T-helper 1 cell treated with Interleukin-12 subunit alpha and Interleukin-12 subunit beta and Interleukin-4 antibody, amounts not matched to agents 30 ng/mL and 1 ng/mL, for 36 hours (primary cell): ENCODE data around the gene ASAP2. TPM values are rescaled to one million over a fixed set of nuclear protein-coding genes. Genes with fewer than 3 reads are reported as not detected.

ENCODE experiments used
- intact Hi-C: fragments of 100-400 bp; cut with micrococcal nuclease; formaldehyde crosslinking; loops from one replicate; pipeline ENCODE4 v1.15.1; 2024
- total RNA-seq: library from RNA; stranded (reverse); gene quantifications from 2 replicates; pipeline ENCODE4 v1.2.3, GENCODE V29; 2022

The ASAP2 gene
- total RNA-seq, 1 donor from 2014 or later, result 0.20 TPM

GRCh38 chr2:9230051-9230802 lies 23.6 kb downstream of the ASAP2 start:
- intact Hi-C loops, result no loop called here

- intact Hi-C loops, result no loop called here
Observed at GRCh38 chr2:9230881-9231280, 24.3 kb downstream of the ASAP2 start.

GRCh38 chr2:9231291-9232165 lies 24.9 kb downstream of the ASAP2 start:
- intact Hi-C loops, result no loop called here

DNA sequence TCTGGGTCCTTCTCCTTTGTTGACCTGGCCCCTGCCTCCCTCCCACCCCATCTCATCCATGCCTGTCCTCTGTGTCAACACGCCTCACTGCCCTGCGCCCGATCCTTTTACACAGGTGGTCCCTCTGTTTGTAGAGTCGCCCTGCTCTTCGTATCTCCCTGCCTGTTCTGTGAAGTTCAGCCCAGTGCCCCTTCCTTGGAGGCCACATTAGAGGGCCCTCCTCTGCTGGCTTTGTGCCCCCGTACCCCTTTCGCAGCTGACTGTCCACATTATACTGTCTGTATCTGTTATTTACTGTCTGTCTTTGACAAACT lies 25.5 kb downstream of the ASAP2 start:
- intact Hi-C loops, result no loop called here

GRCh38 chr2:9232886-9233285 lies 26.3 kb downstream of the ASAP2 start:
- intact Hi-C loops, result no loop called here

DNA sequence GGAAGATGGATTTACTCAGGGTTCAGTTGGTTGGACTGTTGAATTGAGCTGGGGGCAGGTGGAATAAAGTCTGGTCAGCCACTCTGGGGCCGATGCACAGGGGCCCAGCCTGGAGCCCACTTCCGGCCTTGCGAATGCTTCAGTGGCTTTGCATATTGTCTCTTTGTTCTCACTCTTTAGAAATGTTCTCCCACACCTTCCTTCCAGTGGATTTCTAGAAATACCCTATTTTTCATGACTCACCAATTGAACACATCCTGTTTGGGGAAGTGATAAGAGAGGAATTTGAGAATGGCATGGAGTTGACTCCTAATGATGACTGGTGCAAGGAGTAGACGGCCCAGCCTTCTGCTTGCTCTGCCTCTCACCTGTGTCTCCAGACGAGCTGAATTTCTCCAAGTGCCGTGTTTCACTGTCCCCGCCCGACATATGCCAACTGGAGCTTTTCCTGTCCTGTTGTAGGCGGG lies 28.1 kb downstream of the ASAP2 start:
- intact Hi-C loops, result no loop called here

DNA sequence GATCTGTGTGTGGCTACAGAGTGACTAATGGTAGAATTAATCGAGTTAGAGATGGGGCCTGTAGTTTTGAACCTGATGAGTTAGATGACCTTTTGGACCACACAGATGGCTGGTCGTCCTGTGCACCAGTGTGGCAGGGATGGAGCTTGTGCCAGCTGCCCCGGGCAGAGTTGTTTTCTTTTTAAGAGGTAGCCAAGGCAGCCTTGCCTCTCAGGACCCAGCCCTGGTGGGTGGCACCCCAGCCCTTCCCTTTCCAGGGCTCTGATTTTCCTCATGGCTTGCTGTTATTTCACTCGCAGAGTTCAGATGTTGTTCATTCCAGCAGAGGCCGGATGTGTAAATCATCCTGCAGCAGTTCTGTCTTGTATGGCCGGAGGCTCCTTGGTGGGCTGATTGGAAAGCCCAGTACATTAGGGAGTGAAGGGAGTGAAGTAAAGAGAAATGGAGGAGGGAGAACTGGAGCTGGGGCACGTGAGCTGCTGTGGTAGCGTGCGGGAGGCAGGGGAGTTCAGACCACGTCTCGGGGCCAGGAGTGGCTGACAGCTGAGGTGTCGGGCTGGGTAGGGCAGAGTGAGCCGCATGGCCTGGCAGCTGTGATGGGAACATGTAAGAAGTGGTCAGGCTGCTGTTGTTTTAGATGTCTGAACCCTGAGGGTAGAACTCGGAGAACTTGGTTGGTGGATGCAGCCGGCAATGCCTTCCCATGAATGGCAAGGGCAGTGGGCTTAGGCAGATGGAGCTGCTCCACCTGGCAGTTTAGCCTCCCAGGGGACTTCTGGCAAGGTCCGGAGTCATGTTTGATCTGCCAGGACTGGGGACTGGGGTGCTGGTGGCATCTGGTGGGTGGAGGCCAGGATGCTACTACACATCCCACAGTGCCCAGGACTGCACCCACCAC lies 28.8 kb downstream of the ASAP2 start:
- intact Hi-C loops, result no loop called here

GRCh38 chr2:9236045-9236344 lies 29.4 kb downstream of the ASAP2 start:
- intact Hi-C loops, result no loop called here

GRCh38 chr2:9236867-9237266 lies 30.3 kb downstream of the ASAP2 start:
- intact Hi-C loops, result no loop called here

DNA sequence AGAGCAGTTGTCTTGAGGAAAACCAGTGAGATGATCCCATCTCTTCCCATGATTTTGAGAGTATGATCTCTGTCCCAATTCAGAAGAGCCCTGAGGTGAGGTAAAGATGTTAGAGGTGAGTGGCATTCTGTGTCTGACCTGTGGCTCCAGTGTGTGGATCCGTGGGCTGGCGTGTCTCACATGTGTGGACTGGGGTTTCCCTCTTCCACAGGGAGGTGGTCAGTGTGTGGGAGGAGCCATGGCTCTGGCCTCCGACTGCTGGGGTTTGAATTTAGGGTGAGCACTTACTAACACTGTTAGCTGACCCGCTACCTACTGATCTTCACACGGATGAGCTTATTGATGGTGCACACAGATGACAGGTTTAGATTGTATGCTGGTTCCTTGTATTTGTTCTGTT lies 31.2 kb downstream of the ASAP2 start:
- intact Hi-C loops, result no loop called here

- intact Hi-C loops, result no loop called here
Observed at GRCh38 chr2:9238591-9239326, 32.1 kb downstream of the ASAP2 start.

DNA sequence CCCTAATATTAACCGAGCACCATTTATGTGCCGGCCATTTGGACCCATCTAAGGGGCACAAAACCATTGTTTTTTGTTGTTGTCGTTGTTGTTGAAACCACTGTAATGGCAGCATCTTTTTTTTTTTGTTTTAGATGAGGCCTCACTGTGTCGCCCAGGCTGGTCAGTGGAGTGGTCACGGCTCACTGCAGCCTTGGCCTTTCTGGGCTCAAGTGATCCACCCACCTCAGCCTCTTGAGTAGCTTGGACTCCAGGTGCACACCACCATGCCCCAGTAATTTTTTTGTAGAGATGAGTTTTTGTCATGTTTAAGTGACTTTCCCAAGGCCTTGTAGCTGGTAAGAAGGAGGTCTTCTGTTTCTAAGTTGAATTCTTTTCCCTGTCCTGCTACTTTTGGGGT lies 33.0 kb downstream of the ASAP2 start:
- intact Hi-C loops, result no loop called here

DNA sequence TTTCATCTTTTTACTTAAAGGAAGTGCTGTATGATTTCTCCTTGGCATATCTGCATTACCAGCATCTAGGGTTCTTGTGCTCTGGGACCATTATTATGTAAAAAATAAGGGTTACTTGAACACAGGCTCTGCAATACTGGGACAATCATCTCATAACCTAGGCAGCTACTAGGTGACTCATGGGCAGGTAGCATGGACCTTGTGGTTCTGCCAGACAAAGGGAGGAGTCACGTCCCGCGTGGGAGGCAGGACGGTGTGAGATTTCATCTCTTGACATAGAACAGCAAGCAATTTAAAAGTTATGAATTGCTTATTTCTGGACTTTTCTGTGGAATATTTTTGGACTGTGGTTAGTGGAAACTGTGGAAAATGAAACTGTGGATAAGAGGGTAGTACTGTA lies 34.1 kb downstream of the ASAP2 start:
- intact Hi-C loops, result no loop called here

- intact Hi-C loops, result no loop called here
Observed at GRCh38 chr2:9241233-9241632, 34.6 kb downstream of the ASAP2 start.

DNA sequence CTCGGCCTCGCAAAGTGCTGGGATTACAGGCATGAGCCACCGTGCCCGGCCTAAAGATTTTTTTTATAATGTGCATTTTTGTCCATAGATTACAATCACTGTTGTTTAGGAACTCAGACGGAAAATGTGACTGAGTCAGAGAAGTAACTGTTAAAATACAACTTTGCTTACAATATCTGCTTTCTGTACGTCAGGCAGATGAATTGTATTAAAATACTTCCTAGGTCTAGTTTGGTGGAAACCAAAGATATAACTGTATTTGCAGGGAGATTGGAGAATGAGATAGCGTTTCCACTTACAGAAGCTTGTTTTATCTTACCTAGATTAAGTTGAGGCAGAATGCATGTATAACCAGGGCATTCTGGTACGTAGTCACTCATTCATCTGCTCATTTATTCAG lies 36.7 kb downstream of the ASAP2 start:
- intact Hi-C loops, result no loop called here

DNA sequence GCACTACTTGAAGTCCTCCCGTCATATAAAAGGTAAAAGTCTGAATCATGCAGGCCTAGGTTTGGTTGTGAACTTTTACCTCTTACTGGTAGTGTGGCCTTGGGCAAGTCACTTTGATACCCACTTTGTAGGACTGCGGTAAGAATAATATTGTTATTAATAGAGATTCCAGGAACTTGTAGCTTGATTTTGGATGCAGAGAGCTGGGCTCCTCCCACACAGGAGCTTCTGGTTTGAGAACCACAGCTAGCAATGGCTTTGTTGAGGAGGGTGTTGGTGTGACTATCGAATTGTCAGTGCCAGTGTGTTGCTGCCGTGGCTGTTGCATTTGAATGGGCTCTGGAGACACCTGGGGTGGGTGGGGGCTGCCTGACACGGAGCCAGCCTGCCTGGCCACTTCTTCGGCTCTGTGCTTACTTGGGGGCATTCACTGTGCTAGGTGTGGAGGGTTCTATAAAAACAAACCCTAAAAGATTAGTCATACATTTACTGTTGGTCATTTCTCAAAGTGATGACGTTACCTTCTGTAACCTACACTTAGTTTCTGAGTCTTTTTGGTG lies 38.5 kb downstream of the ASAP2 start:
- intact Hi-C loops, result no loop called here

DNA sequence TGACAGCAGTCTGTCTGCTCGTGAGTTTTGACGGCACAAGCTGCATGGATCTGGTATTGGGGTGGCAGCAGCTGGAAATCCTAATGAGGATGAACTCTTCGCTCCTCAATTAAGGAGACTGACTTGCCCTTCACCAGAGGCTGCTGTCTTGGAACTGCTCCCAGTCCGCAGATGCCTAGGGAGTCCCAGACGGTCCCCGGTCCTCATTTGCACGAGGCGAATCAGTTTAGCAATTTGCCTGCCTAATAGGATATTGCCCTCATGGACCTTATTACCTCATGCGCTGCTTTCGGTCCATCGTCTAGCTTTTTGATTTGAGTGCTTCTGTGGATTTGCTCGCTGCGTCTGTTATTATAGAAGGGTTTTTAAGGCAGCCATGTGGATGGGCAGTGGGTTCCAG lies 40.6 kb downstream of the ASAP2 start:
- intact Hi-C loops, result no loop called here

DNA sequence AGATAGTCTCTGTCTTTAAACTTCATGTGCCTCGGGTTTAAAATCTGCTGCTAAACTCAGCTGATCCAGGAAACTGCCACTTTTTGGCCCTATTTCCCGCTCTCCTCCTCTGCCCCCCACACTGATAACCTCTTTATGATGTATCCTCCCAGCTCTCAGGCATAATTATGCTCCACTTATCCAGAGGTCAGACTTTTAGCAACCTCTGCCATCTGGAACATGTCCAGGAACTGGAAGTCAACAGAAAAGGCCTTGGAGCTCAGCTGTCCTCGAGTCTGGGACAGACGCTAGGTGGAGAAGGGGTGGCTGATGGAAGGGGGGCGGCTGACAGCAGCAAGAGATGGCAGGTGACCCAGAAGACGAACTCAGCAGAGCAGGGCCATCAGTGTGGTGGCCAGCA lies 41.2 kb downstream of the ASAP2 start:
- intact Hi-C loops, result no loop called here

- intact Hi-C loops, result no loop called here
Observed at GRCh38 chr2:9248363-9248762, 41.8 kb downstream of the ASAP2 start.

DNA sequence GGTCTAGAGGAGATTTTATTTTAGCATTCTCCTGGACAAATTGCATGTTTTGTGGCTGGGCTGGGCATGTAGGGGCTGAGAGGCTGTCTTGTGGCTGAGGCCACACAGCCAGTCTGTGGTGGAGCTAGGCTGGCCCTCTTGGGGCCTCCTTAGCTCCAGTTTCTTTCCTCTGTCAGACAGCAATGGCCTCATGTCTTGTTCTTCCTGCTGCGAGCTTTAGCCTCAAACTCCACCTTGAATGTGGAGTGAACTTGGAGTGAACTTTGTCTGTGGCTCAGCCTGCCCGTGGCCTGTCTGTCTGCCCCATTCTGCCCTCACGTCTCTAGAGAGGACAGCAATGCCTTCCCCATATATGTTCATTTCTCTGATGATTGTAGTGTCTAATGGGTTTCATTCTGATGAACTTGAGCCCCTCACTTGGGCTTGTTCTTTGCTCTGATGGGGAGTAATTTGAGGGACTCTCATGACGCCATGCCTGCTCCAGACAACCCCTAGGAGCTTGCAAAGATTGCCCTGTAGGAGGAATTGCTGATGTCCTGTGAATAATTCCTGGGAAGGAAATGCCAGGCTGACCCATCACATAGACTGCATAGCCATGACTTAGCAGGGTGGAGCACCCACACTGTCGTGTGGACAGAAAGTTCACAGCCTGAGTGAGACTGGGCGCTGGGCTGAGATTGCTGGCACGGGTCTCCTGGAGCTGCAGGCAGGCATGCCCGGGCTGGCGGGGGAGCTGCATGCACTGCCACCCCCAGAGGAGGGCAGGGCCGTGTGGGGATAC lies 42.6 kb downstream of the ASAP2 start:
- intact Hi-C loops, result no loop called here
